Mononuclear cell (primary cell): Measurements from ENCODE around the gene LY6G6C. TPM values are rescaled to one million over a fixed set of nuclear protein-coding genes. Genes with fewer than 3 reads are reported as not detected.
"Not testable (repeated sequence)": the region's sequence is repeated elsewhere in the genome, so short reads cannot be mapped to it uniquely, and the experiment has no call there.

Source experiments
- H3K27me3 ChIP-seq: 2 replicates; pipeline ENCODE4 v1.6.0; 2011; ENCODE audit warnings: low read length, control low read depth; ENCODE audit not compliant: insufficient read depth
- H3K4me1 ChIP-seq: 2 replicates; pipeline ENCODE4 v1.5.1; 2011; ENCODE audit warnings: mild to moderate bottlenecking, low read length, control low read depth; ENCODE audit not compliant: insufficient read depth
- H3K4me3 ChIP-seq: 2 replicates; pipeline ENCODE4 v1.5.1; 2011; ENCODE audit warnings: mild to moderate bottlenecking, low read length, moderate library complexity
- H3K9me3 ChIP-seq: 2 replicates; pipeline ENCODE4 v1.5.1; 2011; ENCODE audit warnings: low read depth, mild to moderate bottlenecking, control low read depth, low read length
- total RNA-seq: library from RNA; depleted of rRNA; stranded (reverse); fragments of >200 nt; gene quantifications from one replicate; pipeline ENCODE4 v1.2.3, GENCODE V29; 2012

LY6G6C gene
- total RNA-seq, 1 donor, result not detected

DNA sequence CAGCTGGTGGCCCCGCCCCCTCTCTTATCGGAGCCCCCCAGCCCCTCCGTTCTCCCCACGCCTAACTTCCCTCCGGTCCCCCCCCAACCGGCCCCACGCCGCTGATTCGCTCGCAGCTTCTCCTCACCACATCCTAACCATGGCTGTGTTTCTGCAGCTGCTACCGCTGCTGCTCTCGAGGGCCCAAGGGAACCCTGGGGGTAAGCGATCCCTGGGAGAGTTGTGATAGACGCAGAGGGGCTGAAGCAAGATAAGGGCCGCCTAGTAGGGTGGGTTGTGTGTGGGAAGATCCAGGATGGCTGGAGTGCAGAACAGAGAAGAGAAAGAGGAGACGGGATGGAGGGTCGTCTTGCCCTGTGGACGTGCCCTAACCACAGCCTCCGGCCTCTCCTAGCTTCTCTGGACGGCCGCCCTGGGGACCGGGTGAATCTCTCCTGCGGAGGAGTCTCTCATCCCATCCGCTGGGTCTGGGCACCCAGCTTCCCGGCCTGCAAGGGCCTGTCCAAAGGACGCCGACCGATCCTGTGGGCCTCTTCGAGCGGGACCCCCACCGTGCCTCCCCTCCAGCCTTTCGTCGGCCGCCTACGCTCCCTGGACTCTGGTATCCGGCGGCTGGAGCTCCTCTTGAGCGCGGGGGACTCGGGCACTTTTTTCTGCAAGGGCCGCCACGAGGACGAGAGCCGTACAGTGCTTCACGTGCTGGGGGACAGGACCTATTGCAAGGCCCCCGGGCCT lies 1.9 kb upstream of the LY6G6C start, which contains the start of gene MPIG6B:
Gene MPIG6B, plus strand, starts transcription at position 129 of the 735 bp plus-strand sequence. Its CDS starts 11 bp downstream, at position 140.
- no peaks in the 10 kb centered on the region for H3K27me3 ChIP-seq
- no peak within 1 kb of the TSS for H3K4me3 ChIP-seq
- no peaks in the 10 kb centered on the region for H3K9me3 ChIP-seq
- peaks cover 33% of the 10 kb centered on the region for H3K4me1 ChIP-seq

DNA sequence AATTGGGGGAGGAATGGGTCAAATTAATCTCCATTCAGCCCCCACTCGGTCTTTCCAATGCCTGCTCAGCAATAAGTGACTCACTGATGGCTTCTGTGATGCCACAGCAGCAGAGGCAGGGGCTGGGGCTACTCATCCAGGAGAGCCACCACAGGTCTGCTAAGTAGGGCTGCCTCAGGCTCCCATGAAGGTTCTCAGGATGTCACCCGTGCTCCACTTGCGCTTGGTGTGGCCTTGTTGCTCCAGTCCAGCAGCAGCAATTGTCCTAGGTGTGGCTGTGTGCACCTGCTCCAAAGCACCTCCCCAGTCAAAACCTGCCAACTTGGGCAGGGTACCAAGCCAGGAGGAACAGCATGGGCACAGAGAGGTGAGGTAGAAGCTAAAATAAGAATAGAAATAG lies 627 bp upstream of the LY6G6C start:
- Histone ChIP-seq H3K4me3 (no peak overlapping the region), H3K4me1 (peaks cover 21% of the 10 kb centered on the region), H3K27me3 (no peaks in the 10 kb centered on the region), H3K9me3 (no peaks in the 10 kb centered on the region)

DNA sequence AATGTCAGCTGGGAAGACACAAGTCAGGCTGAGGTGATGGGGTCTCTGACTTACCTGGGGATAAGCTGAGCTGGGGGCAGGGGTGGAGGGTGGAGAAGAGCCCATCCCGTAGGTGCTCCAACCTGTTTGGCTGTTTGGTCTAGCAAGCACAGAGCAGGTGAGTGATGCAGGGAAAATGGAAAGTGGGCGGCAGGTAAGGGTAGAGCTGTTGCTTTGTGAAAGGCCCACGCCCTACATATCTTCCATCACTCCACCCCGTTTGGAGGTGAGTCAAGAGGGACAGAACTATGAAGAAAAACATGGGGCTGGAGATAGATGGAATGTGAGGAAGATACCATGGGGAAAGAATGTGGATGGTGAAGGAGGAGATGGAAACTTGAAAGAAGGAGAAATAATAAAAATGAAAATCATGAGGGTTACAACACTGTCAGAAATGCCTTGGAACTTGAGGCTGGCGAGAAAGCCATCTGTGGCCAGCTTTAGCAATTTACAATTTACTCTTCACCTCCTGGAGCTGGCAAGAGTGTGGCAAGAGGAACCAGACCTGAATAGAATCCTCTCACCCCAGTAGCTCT lies 1.3 kb downstream of the LY6G6C start:
- Histone ChIP-seq H3K4me3 (no peak overlapping the region), H3K9me3 (no peaks in the 10 kb centered on the region), H3K27me3 (no peaks in the 10 kb centered on the region)

DNA sequence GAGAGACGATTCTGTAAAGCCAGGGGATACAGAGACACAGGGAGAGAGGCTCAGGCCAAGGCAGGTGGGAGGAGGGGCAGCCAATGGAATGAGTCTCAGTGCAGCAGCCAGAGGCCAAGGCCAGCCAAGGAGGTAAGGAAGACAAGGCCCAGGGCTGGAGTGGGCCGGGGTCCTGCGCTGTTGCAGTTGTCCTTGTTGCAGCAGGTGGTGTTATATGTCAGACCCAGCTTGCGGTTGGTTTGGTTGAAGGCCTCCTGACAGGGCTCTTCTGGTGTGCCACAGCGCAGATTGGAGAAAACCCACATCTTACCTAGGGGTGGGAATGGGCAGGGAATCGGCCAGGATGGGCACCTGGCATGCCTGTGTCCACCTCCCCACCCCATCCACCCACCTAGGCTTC lies 2.5 kb downstream of the LY6G6C start:
- H3K27me3 ChIP-seq, result no peaks in the 10 kb centered on the region
- no peak overlapping the region for H3K4me3 ChIP-seq
- H3K9me3 ChIP-seq, result no peaks in the 10 kb centered on the region
- peaks cover 4% of the 10 kb centered on the region for H3K4me1 ChIP-seq

More for the DNA sequence above, 1.3 kb downstream of the LY6G6C start:
- H3K4me1 ChIP-seq, result peaks cover 4% of the 10 kb centered on the region

DNA sequence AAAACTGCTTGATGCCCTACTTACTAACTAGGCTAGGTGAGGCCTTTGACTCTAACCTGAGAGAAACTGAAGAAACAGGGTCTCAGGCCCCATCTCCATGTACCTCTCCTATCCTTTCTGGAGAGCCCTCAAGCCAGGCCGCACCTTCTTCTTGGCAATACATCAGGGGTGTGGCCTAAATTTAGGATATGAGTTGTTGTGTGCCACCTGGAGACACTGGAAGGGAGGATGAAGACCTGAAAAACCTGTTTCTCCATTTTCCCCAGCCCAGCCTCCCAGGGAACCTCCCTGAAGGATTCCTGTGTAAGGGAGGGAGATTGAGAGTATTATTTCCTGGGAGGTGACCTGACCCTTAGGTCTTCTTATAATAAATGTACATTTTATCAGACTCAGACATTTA lies 3.3 kb downstream of the LY6G6C start:
- Histone ChIP-seq H3K4me3 (no peak overlapping the region), H3K4me1 (peaks cover under 1% of the 10 kb centered on the region), H3K27me3 (no peaks in the 10 kb centered on the region), H3K9me3 (no peaks in the 10 kb centered on the region)

DNA sequence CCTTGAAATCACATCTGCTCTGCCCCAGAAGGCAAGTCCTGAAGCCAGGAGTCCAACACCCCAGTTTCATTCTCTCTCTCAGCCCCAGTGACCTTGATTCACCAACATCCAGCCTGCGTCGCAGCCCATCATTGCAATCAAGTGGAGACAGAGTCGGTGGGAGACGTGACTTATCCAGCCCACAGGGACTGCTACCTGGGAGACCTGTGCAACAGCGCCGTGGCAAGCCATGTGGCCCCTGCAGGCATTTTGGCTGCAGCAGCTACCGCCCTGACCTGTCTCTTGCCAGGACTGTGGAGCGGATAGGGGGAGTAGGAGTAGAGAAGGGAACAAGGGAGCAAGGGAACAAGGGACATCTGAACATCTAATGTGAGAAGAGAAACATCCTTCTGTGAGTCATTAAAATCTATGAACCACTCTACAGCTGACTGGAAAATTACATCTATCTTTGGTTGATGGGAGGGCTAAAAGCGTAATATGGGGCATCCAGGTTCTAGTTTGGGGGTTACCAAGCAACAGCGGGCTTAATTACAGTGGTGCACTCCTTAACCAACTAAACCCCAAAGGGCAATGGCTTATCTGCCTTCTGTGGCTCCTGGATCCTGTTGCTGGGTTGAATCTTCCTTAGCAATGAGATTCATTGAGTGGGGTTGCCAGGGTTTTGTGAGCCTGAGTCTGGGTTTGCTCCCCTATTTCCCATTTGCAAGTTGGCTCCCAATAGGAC lies 3.9 kb downstream of the LY6G6C start:
- Histone ChIP-seq H3K9me3 (no peaks in the 10 kb centered on the region), H3K4me3 (no peak overlapping the region), H3K27me3 (no peaks in the 10 kb centered on the region), H3K4me1 (no peaks in the 10 kb centered on the region)

DNA sequence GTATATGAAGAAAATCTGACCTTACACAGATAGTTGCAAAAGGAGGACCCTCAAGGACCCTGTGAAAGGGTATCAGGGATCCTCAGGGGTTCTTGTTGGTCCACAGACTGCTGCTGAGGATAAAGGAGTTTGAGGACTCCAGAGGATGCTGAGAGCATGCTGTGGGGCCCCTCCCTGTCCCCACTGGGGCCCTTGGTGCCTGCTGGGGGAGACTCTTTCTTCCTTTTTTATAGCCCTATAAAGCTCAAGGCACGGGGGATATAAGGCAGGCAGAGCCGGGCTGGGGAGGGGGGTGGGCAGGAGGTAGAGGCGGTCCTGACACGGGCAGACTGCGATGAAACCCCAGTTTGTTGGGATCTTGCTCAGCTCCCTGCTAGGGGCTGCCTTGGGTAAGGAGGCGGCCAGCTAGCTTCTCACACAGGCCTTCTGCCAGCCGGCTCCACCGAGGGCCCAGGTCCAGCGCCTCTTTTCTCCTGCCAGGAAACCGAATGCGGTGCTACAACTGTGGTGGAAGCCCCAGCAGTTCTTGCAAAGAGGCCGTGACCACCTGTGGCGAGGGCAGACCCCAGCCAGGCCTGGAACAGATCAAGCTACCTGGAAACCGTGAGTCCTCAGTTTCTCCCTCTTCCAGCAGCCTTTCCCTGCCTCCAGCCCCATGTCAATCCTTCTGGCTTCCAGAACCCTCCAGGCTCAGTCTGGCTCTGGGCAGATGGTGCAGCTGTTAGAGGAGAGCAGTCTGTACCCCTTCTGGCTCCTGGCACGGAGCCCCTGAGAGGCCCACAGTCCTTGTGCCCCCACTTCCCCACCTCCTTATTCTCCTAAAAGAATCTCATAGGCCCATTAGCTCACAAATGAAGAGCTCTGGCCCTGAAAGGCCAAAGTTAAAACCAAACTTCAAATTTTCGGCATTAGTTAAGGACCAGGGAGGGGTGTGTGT lies 6.3 kb downstream of the LY6G6C start, which contains the start of gene LY6G6D:
Gene LY6G6D, plus strand, starts transcription at position 327 of the 937 bp plus-strand sequence. Its CDS starts 8 bp downstream, at position 335.
- no peak within 1 kb of the TSS for H3K4me3 ChIP-seq
- no peaks in the 10 kb centered on the region for H3K9me3 ChIP-seq
- H3K27me3 ChIP-seq, result no peaks in the 10 kb centered on the region
- peaks cover 16% of the 10 kb centered on the region for H3K4me1 ChIP-seq

DNA sequence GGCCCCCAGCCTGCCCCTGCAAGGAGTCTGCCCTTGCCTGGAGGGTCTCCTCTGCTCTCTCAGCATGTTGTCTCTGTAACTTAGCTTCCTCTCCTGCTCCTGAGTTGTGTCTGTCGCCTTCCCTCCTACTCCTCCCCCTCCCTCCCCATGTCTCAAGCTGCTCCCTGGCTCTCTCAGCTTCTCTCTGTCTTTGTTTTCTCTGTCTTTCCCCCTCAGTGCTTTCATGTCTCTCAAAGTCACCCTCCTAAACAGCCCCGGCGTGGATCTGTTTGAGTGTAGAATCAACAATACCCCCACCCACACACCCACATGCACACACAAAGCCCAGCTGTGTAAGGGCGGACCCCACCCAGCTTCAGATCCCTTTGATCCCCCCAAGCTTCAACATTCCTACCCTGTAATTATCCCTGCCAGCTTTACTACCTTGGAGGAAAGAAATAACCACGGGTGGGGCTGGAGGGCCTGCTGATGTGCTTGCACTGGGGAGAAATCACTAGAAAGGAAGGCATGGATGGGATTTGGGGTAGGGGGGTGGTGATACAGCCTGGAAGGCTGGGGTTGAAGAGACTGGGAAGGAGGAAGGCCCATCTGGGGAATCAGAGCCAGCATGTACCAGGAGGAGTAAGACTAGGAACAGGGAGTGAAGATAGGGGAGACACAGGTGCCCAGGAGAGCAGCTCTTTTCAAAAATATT lies 7.4 kb downstream of the LY6G6C start:
- Histone ChIP-seq H3K27me3 (no peaks in the 10 kb centered on the region), H3K9me3 (no peaks in the 10 kb centered on the region), H3K4me1 (peaks cover 16% of the 10 kb centered on the region), H3K4me3 (no peak overlapping the region)

DNA sequence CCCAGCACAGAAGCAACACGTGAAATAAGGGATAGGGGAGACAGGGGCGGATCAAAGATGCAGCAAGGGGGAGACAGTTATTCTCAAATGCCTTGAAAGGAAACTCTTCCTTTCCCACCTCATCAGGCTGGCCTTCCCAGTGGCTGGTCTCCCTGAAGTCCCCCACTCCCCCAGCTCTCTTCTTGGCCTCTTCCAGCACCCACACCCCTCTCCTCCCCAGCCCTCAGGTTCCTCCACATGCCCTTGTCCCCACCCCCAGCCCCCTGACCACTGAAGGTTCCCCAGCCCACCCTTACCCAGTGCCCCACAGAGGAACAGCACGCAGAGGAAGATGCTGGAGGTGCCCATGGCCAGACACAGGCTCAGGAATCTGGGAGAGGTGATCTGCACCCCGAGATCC lies 8.1 kb downstream of the LY6G6C start:
- Histone ChIP-seq H3K27me3 (no peaks in the 10 kb centered on the region), H3K4me3 (no peak overlapping the region), H3K4me1 (peaks cover 16% of the 10 kb centered on the region), H3K9me3 (no peaks in the 10 kb centered on the region)

DNA sequence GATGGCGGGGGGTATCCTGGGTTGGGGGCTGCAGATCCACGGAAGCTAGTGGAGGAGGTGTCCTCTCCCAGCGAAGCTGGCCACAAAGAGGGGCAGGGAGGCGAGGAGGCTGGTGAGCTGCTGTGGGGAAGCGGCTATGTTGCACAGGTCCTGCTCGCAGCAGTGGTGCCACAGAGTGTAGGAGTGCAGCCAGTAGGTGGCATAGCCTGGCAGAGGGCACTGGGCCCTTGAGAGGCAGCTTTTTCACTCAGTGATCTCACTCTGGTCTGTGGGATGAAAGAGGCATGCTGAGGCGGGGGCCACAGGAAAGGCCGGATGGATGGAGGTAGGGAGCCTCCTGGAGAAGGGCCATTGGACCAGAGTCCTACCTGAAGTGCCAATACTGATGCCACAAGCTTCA lies 9.2 kb downstream of the LY6G6C start:
- H3K4me3 ChIP-seq, result no peak overlapping the region
- no peaks in the 10 kb centered on the region for H3K27me3 ChIP-seq
- no peaks in the 10 kb centered on the region for H3K9me3 ChIP-seq
- H3K4me1 ChIP-seq, result peaks cover 16% of the 10 kb centered on the region

DNA sequence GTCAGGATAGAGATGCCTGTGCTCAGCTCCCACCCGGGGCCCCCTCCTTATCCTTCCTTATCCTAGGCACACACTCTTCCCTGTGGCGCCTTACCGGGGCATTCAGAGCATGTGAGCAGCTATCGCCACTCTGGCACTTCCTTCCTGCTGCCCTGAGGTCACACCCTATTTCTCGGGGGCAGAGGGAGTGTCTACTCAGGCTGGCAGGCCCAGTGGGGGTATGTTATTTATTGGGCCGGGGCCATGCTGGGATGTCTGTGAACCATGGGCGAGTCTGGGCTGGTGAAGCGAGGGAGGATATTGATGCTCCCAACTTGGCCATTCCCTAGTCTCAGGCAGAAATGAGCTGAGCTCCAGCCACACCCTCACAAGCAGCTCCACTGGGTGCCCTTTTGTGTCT lies 10.3 kb downstream of the LY6G6C start:
- Histone ChIP-seq H3K27me3 (no peaks in the 10 kb centered on the region), H3K4me1 (peaks cover 16% of the 10 kb centered on the region), H3K9me3 (no peaks in the 10 kb centered on the region), H3K4me3 (no peak overlapping the region)

DNA sequence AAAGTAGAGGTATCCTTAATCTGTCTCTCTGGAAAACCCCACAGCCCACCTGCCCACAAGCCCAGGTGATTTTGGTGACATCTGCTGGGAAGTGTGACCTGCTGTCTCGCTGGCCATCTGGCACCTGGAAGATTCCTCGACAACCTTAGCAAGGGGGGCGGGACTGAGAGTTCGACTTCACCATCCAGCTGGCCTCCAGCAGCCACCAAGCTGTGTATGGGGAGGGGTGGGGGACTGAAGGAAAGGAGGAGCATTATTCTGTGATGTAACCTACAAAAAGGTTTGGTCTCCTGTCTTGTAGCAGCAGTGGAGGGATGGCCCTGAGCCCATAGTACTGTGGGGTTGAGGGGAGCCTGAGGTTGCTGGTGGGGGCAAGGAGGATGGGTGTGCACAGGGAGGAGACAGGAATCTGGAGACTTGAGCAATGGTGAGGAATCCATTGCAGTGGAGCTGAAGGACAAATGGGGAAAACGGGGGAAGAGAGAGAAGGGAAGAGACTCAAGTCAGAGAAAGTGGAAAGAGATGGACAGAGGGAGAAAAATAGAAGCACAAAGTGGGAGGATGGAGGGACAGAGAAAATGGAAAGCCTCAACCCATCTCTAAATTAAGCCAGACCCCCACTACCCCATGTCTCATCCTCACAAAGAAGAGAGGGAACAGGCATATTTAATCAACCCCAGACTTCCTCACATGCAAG lies 10.9 kb downstream of the LY6G6C start:
- no peak overlapping the region for H3K4me3 ChIP-seq
- no peaks in the 10 kb centered on the region for H3K9me3 ChIP-seq
- H3K27me3 ChIP-seq, result no peaks in the 10 kb centered on the region
- H3K4me1 ChIP-seq, result peaks cover 16% of the 10 kb centered on the region

DNA sequence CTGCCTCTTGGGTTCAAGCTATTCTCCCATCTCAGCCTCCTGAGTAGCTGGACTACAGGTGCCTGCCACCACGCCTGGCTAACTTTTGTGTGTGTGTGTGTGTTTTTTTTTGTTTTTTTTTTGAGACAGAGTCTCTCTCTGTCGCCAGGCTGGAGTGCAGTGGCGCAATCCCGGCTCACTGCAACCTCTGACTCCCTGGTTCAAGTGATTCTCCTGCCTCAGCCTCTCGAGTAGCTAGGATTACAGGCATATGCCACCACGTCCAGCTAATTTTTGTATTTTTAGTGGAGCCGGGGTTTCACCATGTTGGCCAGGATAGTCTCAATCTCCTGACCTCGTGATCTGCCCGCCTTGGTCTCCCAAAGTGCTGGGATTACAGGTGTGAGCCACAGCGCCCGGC lies 12.4 kb downstream of the LY6G6C start:
- H3K27me3 ChIP-seq, H3K4me3 ChIP-seq, H3K9me3 ChIP-seq: not testable (repeated sequence)
- peaks cover 16% of the 10 kb centered on the region for H3K4me1 ChIP-seq

DNA sequence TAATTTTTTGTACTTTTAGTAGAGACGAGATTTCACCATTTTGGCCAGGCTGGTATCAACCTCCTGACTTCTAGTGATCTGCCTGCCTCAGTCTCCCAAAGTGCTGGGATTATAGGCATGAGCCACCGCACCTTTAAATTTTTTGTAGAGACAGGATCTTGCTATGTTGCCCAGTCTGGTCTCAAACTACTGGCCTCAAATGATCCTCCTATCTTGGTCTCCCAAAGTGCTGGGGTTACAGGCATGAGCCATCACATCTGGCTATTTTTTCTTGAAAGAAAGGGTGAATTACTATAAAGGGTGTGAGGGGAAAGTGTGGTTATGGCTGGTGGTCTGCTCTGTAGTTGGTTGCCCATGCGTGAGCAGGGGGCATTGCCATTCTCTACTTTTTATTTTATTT lies 13.3 kb downstream of the LY6G6C start:
- H3K4me1 ChIP-seq, result peaks cover 23% of the 10 kb centered on the region
- no peak overlapping the region for H3K4me3 ChIP-seq
- no peaks in the 10 kb centered on the region for H3K27me3 ChIP-seq
- no peaks in the 10 kb centered on the region for H3K9me3 ChIP-seq
